ENCODE data around the gene TTLL11.

Gene TTLL11

GRCh38 chr9:122065923-122066629 lies 27.0 kb downstream of the TTLL11 start:
- no peaks in the 10 kb centered on the region for H3K9me2 ChIP-seq (replicated peaks; ENCODE audit: low read depth, low read length)
- H3K9me3 ChIP-seq (ENCODE audit: insufficient read depth, low read depth, low read length): no peaks in the 10 kb centered on the region
- no peaks in the 10 kb centered on the region for H3K27me3 ChIP-seq (ENCODE audit: insufficient read depth, low read length, poor library complexity, severe bottlenecking)
- no peak overlapping the region for H3K9ac ChIP-seq (ENCODE audit: low read depth, low read length, poor library complexity, severe bottlenecking)
- no peaks in the 10 kb centered on the region for H3F3A ChIP-seq (ENCODE audit: low read depth)
- H3K4me3 ChIP-seq (ENCODE audit: low read length, poor library complexity, severe bottlenecking): no peak overlapping the region
- no peaks in the 10 kb centered on the region for H3K79me2 ChIP-seq (ENCODE audit: insufficient read depth, low read length)
- H3K4me1 ChIP-seq (ENCODE audit: insufficient read depth, low read length, poor library complexity, severe bottlenecking): peaks cover 6% of the 10 kb centered on the region
- no peak overlapping the region for H3K4me2 ChIP-seq (ENCODE audit: low read depth, low read length, poor library complexity, severe bottlenecking)
- no peak for TF ChIP-seq EZH2phosphoT487 (IDR thresholded peaks at IDR 0.05; ENCODE audit: borderline replicate concordance)
- no peak for TF ChIP-seq CTCF (conservative IDR thresholded peaks at IDR 0.05; ENCODE audit: low read length)
- no peaks in the 10 kb centered on the region for H4K20me1 ChIP-seq (ENCODE audit: insufficient read depth, low read length, poor library complexity, severe bottlenecking)
- no peaks in the 10 kb centered on the region for H3K36me3 ChIP-seq (ENCODE audit: insufficient read depth, low read length)
- H2AFZ ChIP-seq (ENCODE audit: low read length): no peak overlapping the region

GRCh38 chr9:122060481-122060880 lies 32.6 kb downstream of the TTLL11 start:
- H3F3A ChIP-seq (ENCODE audit: low read depth): no peaks in the 10 kb centered on the region
- TF ChIP-seq EZH2phosphoT487 (IDR thresholded peaks at IDR 0.05; ENCODE audit: borderline replicate concordance) (no peak), CTCF (conservative IDR thresholded peaks at IDR 0.05; ENCODE audit: low read length) (no peak)
- no peak overlapping the region for H3K9ac ChIP-seq (ENCODE audit: low read depth, low read length, poor library complexity, severe bottlenecking)
- H2AFZ ChIP-seq (ENCODE audit: low read length): no peak overlapping the region
- H3K27me3 ChIP-seq (ENCODE audit: insufficient read depth, low read length, poor library complexity, severe bottlenecking): no peaks in the 10 kb centered on the region
- peaks cover 6% of the 10 kb centered on the region for H3K4me1 ChIP-seq (ENCODE audit: insufficient read depth, low read length, poor library complexity, severe bottlenecking)
- no peaks in the 10 kb centered on the region for H3K79me2 ChIP-seq (ENCODE audit: insufficient read depth, low read length)
- H4K20me1 ChIP-seq (ENCODE audit: insufficient read depth, low read length, poor library complexity, severe bottlenecking): no peaks in the 10 kb centered on the region
- H3K4me2 ChIP-seq (ENCODE audit: low read depth, low read length, poor library complexity, severe bottlenecking): no peak overlapping the region
- H3K4me3 ChIP-seq (ENCODE audit: low read length, poor library complexity, severe bottlenecking): no peak overlapping the region
- H3K9me3 ChIP-seq (ENCODE audit: insufficient read depth, low read depth, low read length): no peaks in the 10 kb centered on the region
- no peaks in the 10 kb centered on the region for H3K9me2 ChIP-seq (replicated peaks; ENCODE audit: low read depth, low read length)
- H3K36me3 ChIP-seq (ENCODE audit: insufficient read depth, low read length): no peaks in the 10 kb centered on the region

GRCh38 chr9:122059955-122060324 lies 33.2 kb downstream of the TTLL11 start:
- Histone ChIP-seq H3K4me2 (ENCODE audit: low read depth, low read length, poor library complexity, severe bottlenecking) (no peak overlapping the region), H3K4me3 (ENCODE audit: low read length, poor library complexity, severe bottlenecking) (no peak overlapping the region), H3K79me2 (ENCODE audit: insufficient read depth, low read length) (no peaks in the 10 kb centered on the region), H3K27me3 (ENCODE audit: insufficient read depth, low read length, poor library complexity, severe bottlenecking) (no peaks in the 10 kb centered on the region), H3F3A (ENCODE audit: low read depth) (no peaks in the 10 kb centered on the region), H3K9ac (ENCODE audit: low read depth, low read length, poor library complexity, severe bottlenecking) (no peak overlapping the region), H3K36me3 (ENCODE audit: insufficient read depth, low read length) (no peaks in the 10 kb centered on the region), H3K4me1 (ENCODE audit: insufficient read depth, low read length, poor library complexity, severe bottlenecking) (peaks cover 6% of the 10 kb centered on the region), H4K20me1 (ENCODE audit: insufficient read depth, low read length, poor library complexity, severe bottlenecking) (no peaks in the 10 kb centered on the region), H2AFZ (ENCODE audit: low read length) (no peak overlapping the region), H3K9me3 (ENCODE audit: insufficient read depth, low read depth, low read length) (no peaks in the 10 kb centered on the region), H3K9me2 (replicated peaks; ENCODE audit: low read depth, low read length) (no peaks in the 10 kb centered on the region)
- TF ChIP-seq EZH2phosphoT487 (IDR thresholded peaks at IDR 0.05; ENCODE audit: borderline replicate concordance): no peak
- no peak for TF ChIP-seq CTCF (conservative IDR thresholded peaks at IDR 0.05; ENCODE audit: low read length)

All from Loucy (cell line).